Gastrocnemius medialis (tissue), 4 donors: ENCODE results near the gene PDE6H. TPM values are rescaled to one million over a fixed set of nuclear protein-coding genes. Genes with fewer than 3 reads are reported as not detected.

Source experiments
- ATAC-seq, 2 donors: fragments of 150-250 bp; one replicate each; pipeline ENCODE4 v1.9.1; 2016
- DNase-seq, 2 donors: peaks; one replicate each; pipeline ENCODE4 v3.0.0-alpha.2; 2019
- H3K27ac ChIP-seq, 4 donors: fragments of 200-600 bp; sonication (generic); 1 replicate in 1 of 4; 2 replicates in 3 of 4; pipeline ENCODE4 v1.5.1; 2016 to 2018; ENCODE audit warnings: mild to moderate bottlenecking in 2 of 4, moderate library complexity in 1 of 4
- H3K27me3 ChIP-seq, 3 donors: fragments of 200-600 bp; sonication (generic) in 2 of 3; 1 replicate in 1 of 3; 2 replicates in 2 of 3; pipeline versions ENCODE4 v1.5.1 to v1.6.0; 2016 to 2019; ENCODE audit warnings: mild to moderate bottlenecking in 1 of 3, moderate library complexity in 1 of 3
- H3K36me3 ChIP-seq, 2 donors: fragments of 200-600 bp; sonication (generic) in 1 of 2; one replicate each; pipeline ENCODE4 v1.5.1; 2017 to 2018
- H3K4me1 ChIP-seq, 2 donors: fragments of 200-600 bp; sonication (generic) in 1 of 2; one replicate each; pipeline ENCODE4 v1.5.1; 2016 to 2017; ENCODE audit warnings: mild to moderate bottlenecking in 2 of 2
- H3K4me3 ChIP-seq, 4 donors: fragments of 200-600 bp; sonication (generic) in 3 of 4; 1 replicate in 1 of 4; 2 replicates in 3 of 4; pipeline ENCODE4 v1.5.1; 2016 to 2019; ENCODE audit warnings: mild to moderate bottlenecking in 2 of 4
- H3K9me3 ChIP-seq, 3 donors: fragments of 200-600 bp; sonication (generic) in 2 of 3; 1 replicate in 1 of 3; 2 replicates in 2 of 3; pipeline ENCODE4 v1.5.1; 2016 to 2019
- POLR2A ChIP-seq, 2 donors: fragments of 450-650 bp; IDR thresholded peaks; one replicate each; pipeline ENCODE4 v1.6.1; 2017; ENCODE audit warnings: antibody characterized with exemption in 2 of 2, mild to moderate bottlenecking in 2 of 2, moderate library complexity in 2 of 2
- in situ Hi-C, 4 donors: fragments of 200-750 bp; cut with MboI; loops; one replicate each; pipeline versions ENCODE4 v1.15.0 to v1.8.0; 2017; ENCODE audit warnings: low sequenced_read_pairs in 4 of 4
- intact Hi-C: fragments of 100-400 bp; cut with DNase I; formaldehyde crosslinking; loops from one replicate; pipeline ENCODE4 v1.15.1; 2023; ENCODE audit warnings: low total_unique reads
- total RNA-seq, 4 donors: library from RNA; depleted of rRNA; stranded (reverse); fragments of >200 nt; gene quantifications; one replicate each; pipeline versions ENCODE4 v1.1.0 to v1.2.3, GENCODE V29; 2016
- TF ChIP-seq, protein P1 (sequence below), 5 experiments: fragments of 450-650 bp in 3 of 5; fragments of 200-600 bp in 2 of 5; sonication (generic) in 2 of 5; IDR thresholded peaks in 4 of 5; conservative IDR thresholded peaks in 1 of 5; 1 replicate in 4 of 5; 2 replicates in 1 of 5; pipeline ENCODE4 v1.5.1; 2016 to 2019; ENCODE audit warnings: antibody characterized with exemption in 5 of 5, mild to moderate bottlenecking in 3 of 5, moderate library complexity in 3 of 5

PDE6H gene
- total RNA-seq, 4 donors from 2014 or later = not detected

GRCh38 chr12:14930299-14930698 is 42.5 kb upstream of the PDE6H start:
- peaks cover 0 to 4% of the 10 kb centered on the region in 2 donors for H3K4me1 ChIP-seq
- TF ChIP-seq, protein P1, sequence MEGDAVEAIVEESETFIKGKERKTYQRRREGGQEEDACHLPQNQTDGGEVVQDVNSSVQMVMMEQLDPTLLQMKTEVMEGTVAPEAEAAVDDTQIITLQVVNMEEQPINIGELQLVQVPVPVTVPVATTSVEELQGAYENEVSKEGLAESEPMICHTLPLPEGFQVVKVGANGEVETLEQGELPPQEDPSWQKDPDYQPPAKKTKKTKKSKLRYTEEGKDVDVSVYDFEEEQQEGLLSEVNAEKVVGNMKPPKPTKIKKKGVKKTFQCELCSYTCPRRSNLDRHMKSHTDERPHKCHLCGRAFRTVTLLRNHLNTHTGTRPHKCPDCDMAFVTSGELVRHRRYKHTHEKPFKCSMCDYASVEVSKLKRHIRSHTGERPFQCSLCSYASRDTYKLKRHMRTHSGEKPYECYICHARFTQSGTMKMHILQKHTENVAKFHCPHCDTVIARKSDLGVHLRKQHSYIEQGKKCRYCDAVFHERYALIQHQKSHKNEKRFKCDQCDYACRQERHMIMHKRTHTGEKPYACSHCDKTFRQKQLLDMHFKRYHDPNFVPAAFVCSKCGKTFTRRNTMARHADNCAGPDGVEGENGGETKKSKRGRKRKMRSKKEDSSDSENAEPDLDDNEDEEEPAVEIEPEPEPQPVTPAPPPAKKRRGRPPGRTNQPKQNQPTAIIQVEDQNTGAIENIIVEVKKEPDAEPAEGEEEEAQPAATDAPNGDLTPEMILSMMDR (IDR thresholded peaks at IDR 0.05 in 4 of 5, conservative IDR thresholded peaks at IDR 0.05 in 1 of 5) = no peak
- TF ChIP-seq POLR2A (IDR thresholded peaks at IDR 0.05) = no peak
- no peak overlapping the region for H3K4me3 ChIP-seq
- no peaks in the 10 kb centered on the region for H3K36me3 ChIP-seq
- H3K9me3 ChIP-seq = no peaks in the 10 kb centered on the region
- ATAC-seq = no peak
- no peak for DNase-seq
- intact Hi-C loops = no loop called here
- H3K27ac ChIP-seq = no peak overlapping the region
- no peaks in the 10 kb centered on the region for H3K27me3 ChIP-seq
- in situ Hi-C loops = no loop called here

DNA sequence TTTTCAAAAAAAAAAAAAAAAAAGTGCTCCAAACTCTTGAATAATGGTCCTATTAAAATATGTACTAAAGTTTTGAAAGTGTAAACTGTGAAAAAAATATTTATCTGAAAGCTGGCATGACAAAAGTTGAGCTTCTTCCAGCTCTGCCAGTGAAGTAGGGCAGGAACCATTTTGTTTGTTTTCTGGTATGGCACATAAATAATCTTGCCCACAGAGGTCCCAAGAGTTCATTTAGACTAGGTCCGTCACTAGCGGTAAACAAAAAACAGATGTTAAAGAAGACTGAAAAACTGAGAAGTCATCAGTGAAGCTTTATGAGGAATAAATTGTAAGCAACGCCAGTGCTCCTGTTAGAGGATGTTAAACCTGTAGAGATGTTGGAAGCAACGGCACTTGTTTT is 41.5 kb upstream of the PDE6H start:
- no peak for TF ChIP-seq POLR2A (IDR thresholded peaks at IDR 0.05)
- TF ChIP-seq, protein P1 (IDR thresholded peaks at IDR 0.05 in 4 of 5, conservative IDR thresholded peaks at IDR 0.05 in 1 of 5) = no peak
- Histone ChIP-seq H3K27me3 (no peaks in the 10 kb centered on the region), H3K27ac (no peak overlapping the region), H3K4me3 (no peak overlapping the region), H3K36me3 (no peaks in the 10 kb centered on the region), H3K9me3 (no peaks in the 10 kb centered on the region), H3K4me1 (peaks cover 0 to 4% of the 10 kb centered on the region in 2 donors)
- intact Hi-C loops = no loop called here
- DNase-seq = no peak
- ATAC-seq = no peak
- in situ Hi-C loops = no loop called here

DNA sequence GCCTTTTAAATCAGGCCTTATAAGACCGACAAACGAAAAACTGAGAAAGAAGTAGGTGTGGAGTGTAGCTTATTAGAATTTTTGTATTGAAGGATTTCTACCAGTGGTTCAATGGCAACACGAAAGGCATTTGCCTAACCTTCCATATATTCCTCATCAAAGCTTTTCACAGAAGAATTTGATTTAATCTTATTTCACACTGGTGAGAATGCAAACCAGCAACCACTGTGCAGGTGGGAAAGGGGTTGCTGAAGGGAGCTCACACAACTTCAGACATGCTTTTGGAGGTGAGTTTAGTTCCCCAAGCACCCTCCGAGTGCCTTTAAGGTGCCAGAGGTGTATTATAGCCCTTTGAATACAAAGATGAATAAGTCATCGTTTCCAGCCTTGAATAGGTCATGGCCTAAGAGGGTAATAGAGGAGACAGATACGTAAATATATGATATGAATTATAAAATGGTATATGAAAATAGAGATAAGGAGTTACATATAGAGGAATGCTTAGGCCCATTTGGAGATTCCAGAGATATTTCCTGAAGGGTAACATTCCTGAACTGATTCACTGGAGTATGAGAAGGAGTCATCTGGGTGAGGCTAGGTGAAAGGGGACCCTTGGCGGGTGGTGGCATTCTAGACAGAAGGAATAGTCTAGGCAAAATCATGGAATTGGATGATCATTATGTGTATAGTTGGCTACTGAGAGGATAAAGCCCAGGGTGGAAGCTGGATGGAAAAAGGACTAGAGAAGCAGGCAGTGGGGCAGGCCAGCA is 40.9 kb upstream of the PDE6H start:
- TF ChIP-seq, protein P1 (IDR thresholded peaks at IDR 0.05 in 4 of 5, conservative IDR thresholded peaks at IDR 0.05 in 1 of 5) = no peak
- TF ChIP-seq POLR2A (IDR thresholded peaks at IDR 0.05) = no peak
- DNase-seq = no peak
- intact Hi-C loops = no loop called here
- Histone ChIP-seq H3K27me3 (no peaks in the 10 kb centered on the region), H3K4me1 (peaks cover 0 to 4% of the 10 kb centered on the region in 2 donors), H3K36me3 (no peaks in the 10 kb centered on the region), H3K27ac (no peak overlapping the region), H3K9me3 (no peaks in the 10 kb centered on the region), H3K4me3 (no peak overlapping the region)
- in situ Hi-C loops = no loop called here
- no peak for ATAC-seq

DNA sequence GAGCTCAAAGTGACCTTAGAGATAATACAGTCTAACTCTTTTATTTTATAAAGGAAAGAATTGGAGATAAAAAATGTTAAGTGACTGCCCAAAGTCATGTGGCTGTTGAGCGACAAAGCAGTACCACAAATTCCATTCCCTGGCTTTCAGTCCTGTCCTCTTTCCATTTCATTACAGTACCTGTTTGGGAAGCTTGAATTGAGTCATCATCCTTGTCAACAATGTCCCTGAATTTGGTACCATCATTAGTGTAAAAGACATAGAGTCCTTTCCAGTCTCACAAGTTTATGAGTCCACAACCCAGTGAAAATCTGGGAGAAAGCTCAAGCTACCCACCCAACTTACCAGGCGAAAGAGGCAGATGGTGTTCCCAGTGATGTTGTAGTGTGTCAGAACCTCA is 38.3 kb upstream of the PDE6H start:
- no peaks in the 10 kb centered on the region for H3K9me3 ChIP-seq
- ATAC-seq (no peak), DNase-seq (no peak)
- H3K27me3 ChIP-seq = no peaks in the 10 kb centered on the region
- TF ChIP-seq, protein P1 (IDR thresholded peaks at IDR 0.05 in 4 of 5, conservative IDR thresholded peaks at IDR 0.05 in 1 of 5) = no peak
- TF ChIP-seq POLR2A (IDR thresholded peaks at IDR 0.05) = no peak
- intact Hi-C loops (no loop called here), in situ Hi-C loops (no loop called here)
- H3K27ac ChIP-seq = no peak overlapping the region
- peaks cover 0 to 4% of the 10 kb centered on the region in 2 donors for H3K4me1 ChIP-seq
- no peak overlapping the region for H3K4me3 ChIP-seq
- no peaks in the 10 kb centered on the region for H3K36me3 ChIP-seq
